ENCODE data around the gene GTF2F2.
A peak's percentile ranks its signal among the peaks of the same experiment; 100 is the strongest.
"Not testable (repeated sequence)": the region's sequence is repeated elsewhere in the genome, so short reads cannot be mapped to it uniquely, and the experiment has no call there.

The GTF2F2 gene

DNA sequence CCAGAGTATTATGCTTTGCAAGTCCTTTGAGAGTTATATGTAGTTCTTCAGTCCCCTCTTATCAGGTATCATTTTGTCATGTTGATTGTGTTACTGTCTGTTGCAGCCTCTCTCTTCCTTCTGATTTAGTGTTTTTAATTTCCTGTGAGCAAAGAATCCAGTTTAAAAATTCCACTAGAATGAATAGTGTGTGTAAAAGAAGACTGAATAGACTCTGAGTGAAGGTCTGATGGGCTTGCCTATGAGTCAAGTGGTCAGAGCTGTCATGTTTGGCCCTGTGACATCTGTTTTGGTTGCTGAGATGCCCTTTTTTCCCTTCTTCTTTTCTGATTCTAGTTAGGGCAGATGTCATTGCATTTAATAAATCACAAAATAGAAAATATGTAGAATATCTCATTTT, 103.9 kb downstream of the GTF2F2 start:
- Mint-ChIP-seq H3K27me3 (no peaks in the 10 kb centered on the region), H3K9me3 (no peaks in the 10 kb centered on the region), H3K4me1 (peaks cover 4% of the 10 kb centered on the region), H3K27ac (no peak overlapping the region), H3K4me3 (no peak overlapping the region), H3K36me3 (peaks cover 13% of the 10 kb centered on the region)
- ATAC-seq (ENCODE audit: low read depth) (no peak), DNase-seq (ENCODE audit: low spot score in 2 of 2) (no peak)

DNA sequence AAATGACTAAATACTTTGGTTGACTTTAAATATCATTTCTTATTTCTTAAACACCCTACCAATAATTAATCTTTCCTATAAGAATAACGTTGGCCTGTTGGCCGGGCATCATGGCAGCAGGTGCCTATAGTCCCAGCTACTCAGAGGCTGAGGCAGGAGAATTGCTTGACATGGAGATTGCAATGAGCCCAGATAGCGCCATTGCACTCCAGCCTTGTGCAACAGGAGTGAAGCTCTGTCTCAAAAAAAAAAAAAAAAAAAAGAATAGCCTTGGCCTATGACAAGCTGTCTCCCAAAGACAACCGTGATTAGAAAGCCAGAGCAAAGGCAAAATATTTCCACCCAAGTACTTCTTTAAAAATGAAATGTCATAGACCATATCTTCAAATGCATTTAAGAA, 105.1 kb downstream of the GTF2F2 start:
- Mint-ChIP-seq H3K9me3 (no peaks in the 10 kb centered on the region), H3K4me1 (peaks cover 9% of the 10 kb centered on the region), H3K27me3 (no peaks in the 10 kb centered on the region), H3K27ac (no peak overlapping the region), H3K4me3 (no peak overlapping the region), H3K36me3 (peaks cover 19% of the 10 kb centered on the region)
- ATAC-seq (ENCODE audit: low read depth) (no peak), DNase-seq (ENCODE audit: low spot score in 2 of 2) (no peak)

- Mint-ChIP-seq H3K27me3 (no peaks in the 10 kb centered on the region), H3K36me3 (peaks cover 19% of the 10 kb centered on the region), H3K4me1 (peaks cover 9% of the 10 kb centered on the region), H3K9me3 (no peaks in the 10 kb centered on the region), H3K27ac (no peak overlapping the region), H3K4me3 (no peak overlapping the region)
- ATAC-seq (ENCODE audit: low read depth) (no peak), DNase-seq (ENCODE audit: low spot score in 2 of 2) (no peak)
These were observed 105.7 kb downstream of the GTF2F2 start for GRCh38 chr13:45226024-45226423.

DNA sequence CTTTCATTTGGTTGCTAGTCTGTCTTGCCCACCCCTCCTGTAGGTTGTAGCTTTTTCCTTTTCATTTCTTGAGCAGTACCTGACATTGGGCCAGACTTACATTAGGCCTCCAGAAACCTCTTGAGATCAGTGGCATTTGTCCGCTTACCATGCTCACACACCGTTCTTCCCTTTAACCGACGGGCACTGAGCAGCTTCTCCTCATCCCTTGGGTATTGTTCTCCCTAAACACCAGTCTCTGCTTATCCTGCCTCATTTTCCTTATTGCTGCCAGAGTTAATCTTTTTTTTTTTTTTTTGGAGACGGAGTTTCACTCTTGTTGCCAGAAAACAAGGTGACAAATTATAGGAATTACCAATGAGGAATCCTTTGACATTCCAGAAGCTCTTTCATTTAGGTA, 107.7 kb downstream of the GTF2F2 start:
- Mint-ChIP-seq H3K9me3 (no peaks in the 10 kb centered on the region), H3K36me3 (peaks cover 13% of the 10 kb centered on the region), H3K27me3 (no peaks in the 10 kb centered on the region), H3K27ac (no peak overlapping the region), H3K4me1 (peaks cover 9% of the 10 kb centered on the region), H3K4me3 (no peak overlapping the region)
- DNase-seq (ENCODE audit: low spot score in 2 of 2) = no peak
- ATAC-seq (ENCODE audit: low read depth) = no peak

- peaks cover 7% of the 10 kb centered on the region for H3K4me1 Mint-ChIP-seq
- H3K9me3 Mint-ChIP-seq = no peaks in the 10 kb centered on the region
- no peaks in the 10 kb centered on the region for H3K27me3 Mint-ChIP-seq
- ATAC-seq (ENCODE audit: low read depth) (no peak), DNase-seq (ENCODE audit: low spot score in 2 of 2) (no peak)
- no peak overlapping the region for H3K4me3 Mint-ChIP-seq
- H3K27ac Mint-ChIP-seq = no peak overlapping the region
- peaks cover 11% of the 10 kb centered on the region for H3K36me3 Mint-ChIP-seq
These were observed 108.9 kb downstream of the GTF2F2 start for GRCh38 chr13:45229172-45229571.

GRCh38 chr13:45231305-45231704, 111.0 kb downstream of the GTF2F2 start:
- ATAC-seq (ENCODE audit: low read depth) (no peak), DNase-seq (ENCODE audit: low spot score in 2 of 2) (no peak)
- no peaks in the 10 kb centered on the region for H3K27me3 Mint-ChIP-seq
- no peak overlapping the region for H3K4me3 Mint-ChIP-seq
- H3K4me1 Mint-ChIP-seq = peaks cover 6% of the 10 kb centered on the region
- no peaks in the 10 kb centered on the region for H3K9me3 Mint-ChIP-seq
- H3K27ac Mint-ChIP-seq = peak overlapping the region; percentile 60
- H3K36me3 Mint-ChIP-seq = peaks cover 8% of the 10 kb centered on the region

GRCh38 chr13:45231722-45232121, 111.4 kb downstream of the GTF2F2 start:
- Mint-ChIP-seq H3K9me3 (no peaks in the 10 kb centered on the region), H3K4me3 (no peak overlapping the region), H3K36me3 (peaks cover 8% of the 10 kb centered on the region), H3K27me3 (no peaks in the 10 kb centered on the region), H3K27ac (peak overlapping the region; percentile 60), H3K4me1 (peaks cover 6% of the 10 kb centered on the region)
- no peak for ATAC-seq (ENCODE audit: low read depth)
- no peak for DNase-seq (ENCODE audit: low spot score in 2 of 2)

- ATAC-seq (ENCODE audit: low read depth) = no peak
- peaks cover 6% of the 10 kb centered on the region for H3K4me1 Mint-ChIP-seq
- no peak overlapping the region for H3K4me3 Mint-ChIP-seq
- no peak overlapping the region for H3K27ac Mint-ChIP-seq
- H3K9me3 Mint-ChIP-seq = no peaks in the 10 kb centered on the region
- no peak for DNase-seq (ENCODE audit: low spot score in 2 of 2)
- no peaks in the 10 kb centered on the region for H3K27me3 Mint-ChIP-seq
- peaks cover 8% of the 10 kb centered on the region for H3K36me3 Mint-ChIP-seq
These were observed 112.3 kb downstream of the GTF2F2 start for GRCh38 chr13:45232591-45232990.

DNA sequence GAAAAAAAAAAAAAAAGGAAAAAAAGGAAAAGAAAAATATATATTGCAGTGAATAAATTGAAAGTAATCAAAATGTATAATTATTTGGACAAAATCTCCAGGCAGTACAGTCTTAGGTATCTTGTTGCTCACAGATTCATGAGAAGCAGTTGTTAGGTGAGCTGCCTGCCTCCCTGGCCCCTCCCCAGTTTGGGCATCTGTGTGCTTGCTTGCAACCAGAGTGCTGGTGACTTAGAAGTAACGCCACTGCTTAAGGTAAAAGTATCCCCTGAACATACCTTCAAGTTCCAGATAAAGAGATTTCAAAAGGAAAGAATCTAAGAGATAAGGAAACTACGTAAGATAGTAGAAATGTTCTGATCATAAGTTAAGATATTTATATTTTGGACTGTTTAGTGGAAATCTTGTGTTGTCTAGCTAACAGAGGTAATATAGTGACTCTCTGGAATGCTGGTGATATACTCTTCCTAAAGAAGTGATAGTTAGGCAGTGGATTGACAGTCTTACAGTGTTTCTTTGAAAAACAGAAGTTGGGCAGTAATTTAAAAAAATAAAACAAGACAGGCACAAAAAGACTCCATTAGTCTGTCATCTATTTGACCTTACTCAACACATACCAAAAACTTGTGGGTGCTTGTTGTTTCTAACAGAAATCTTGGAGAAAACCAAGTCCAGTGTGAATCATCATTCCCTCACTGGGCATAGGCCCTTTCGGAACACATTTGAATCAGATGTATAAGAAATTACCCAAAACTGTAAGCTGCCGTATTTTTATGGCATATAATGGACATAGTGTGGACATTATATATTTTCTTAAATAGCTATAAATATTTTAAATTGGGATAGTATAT, 118.9 kb downstream of the GTF2F2 start:
- Mint-ChIP-seq H3K4me1 (no peaks in the 10 kb centered on the region), H3K9me3 (no peaks in the 10 kb centered on the region), H3K27ac (no peak overlapping the region), H3K4me3 (no peak overlapping the region), H3K27me3 (no peaks in the 10 kb centered on the region), H3K36me3 (peaks cover 2% of the 10 kb centered on the region)
- DNase-seq (ENCODE audit: low spot score in 2 of 2) = no peak
- ATAC-seq (ENCODE audit: low read depth) = no peak

- Mint-ChIP-seq H3K27ac (no peak overlapping the region), H3K4me1 (no peaks in the 10 kb centered on the region), H3K36me3 (peaks cover 2% of the 10 kb centered on the region), H3K27me3 (no peaks in the 10 kb centered on the region), H3K9me3 (no peaks in the 10 kb centered on the region), H3K4me3 (no peak overlapping the region)
- ATAC-seq (ENCODE audit: low read depth) = no peak
- no peak for DNase-seq (ENCODE audit: low spot score in 2 of 2)
These were observed 119.8 kb downstream of the GTF2F2 start for GRCh38 chr13:45240143-45240542.

DNA sequence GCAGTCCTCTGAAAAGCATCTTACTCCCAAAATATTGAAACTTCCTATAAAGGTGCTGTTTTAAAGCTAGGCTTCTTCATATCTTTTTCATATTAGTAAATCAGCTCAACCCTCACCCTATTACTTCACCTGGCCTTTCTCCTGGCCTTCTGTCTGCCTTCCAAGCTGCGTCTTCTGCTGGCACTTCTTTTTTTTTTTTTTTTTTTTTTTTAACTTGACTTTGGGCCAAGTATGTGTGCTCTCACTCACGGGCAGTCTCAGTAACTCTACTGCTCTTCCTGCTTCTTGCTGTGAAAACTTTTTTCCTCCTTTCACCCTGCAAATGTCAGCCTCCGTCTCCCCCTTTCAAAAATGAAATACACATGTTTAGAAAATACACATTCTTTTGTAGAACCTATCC, 121.8 kb downstream of the GTF2F2 start:
- DNase-seq (ENCODE audit: low spot score in 2 of 2) (no peak), ATAC-seq (ENCODE audit: low read depth) (no peak)
- Mint-ChIP-seq H3K9me3 (peaks cover 1% of the 10 kb centered on the region), H3K27me3 (no peaks in the 10 kb centered on the region), H3K4me3 (no peak overlapping the region), H3K4me1 (no peaks in the 10 kb centered on the region), H3K27ac (no peak overlapping the region), H3K36me3 (peaks cover 9% of the 10 kb centered on the region)

DNA sequence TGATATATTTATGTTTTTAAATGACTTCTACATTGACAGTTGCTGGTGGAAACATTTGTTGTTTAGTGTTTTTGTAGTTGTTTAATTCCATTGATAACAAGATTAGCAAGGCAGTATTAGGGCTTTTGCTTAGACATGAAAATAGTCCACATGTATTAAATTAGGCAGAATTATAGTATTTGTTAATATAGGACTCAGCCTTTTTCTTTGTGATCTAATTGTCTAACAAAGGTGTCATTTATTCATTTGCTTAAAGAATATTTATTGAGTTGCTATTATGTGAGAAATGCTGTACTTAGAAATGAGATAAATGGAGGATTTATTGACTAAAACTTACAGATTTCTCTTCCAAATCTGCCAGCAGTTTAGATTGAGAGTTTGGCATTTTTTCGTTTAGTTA, 122.2 kb downstream of the GTF2F2 start:
- H3K4me1 Mint-ChIP-seq = no peaks in the 10 kb centered on the region
- no peak overlapping the region for H3K4me3 Mint-ChIP-seq
- ATAC-seq (ENCODE audit: low read depth) = no peak
- H3K27me3 Mint-ChIP-seq = no peaks in the 10 kb centered on the region
- peaks cover 1% of the 10 kb centered on the region for H3K9me3 Mint-ChIP-seq
- DNase-seq (ENCODE audit: low spot score in 2 of 2) = no peak
- no peak overlapping the region for H3K27ac Mint-ChIP-seq
- peaks cover 9% of the 10 kb centered on the region for H3K36me3 Mint-ChIP-seq

DNA sequence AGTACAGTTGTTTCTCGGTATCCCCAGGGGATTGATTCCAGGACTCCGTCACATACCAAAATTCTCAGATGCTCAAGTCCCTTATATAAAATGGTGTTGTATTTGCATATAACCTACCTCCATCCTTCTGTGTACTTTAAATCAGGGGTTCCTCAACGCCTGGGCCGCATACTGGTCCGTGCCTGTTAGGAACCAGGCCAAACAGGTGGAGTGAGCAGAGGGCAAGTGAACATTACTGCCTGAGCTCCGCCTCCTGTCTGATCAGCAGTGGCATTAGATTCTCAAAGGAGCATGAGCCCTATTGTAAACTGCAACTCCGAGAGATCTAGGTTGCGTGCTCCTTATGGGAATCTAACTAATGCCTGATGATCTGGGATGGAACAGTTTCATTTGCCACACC, 122.8 kb downstream of the GTF2F2 start:
- H3K36me3 Mint-ChIP-seq = peaks cover 9% of the 10 kb centered on the region

GRCh38 chr13:45244736-45245135, 124.4 kb downstream of the GTF2F2 start:
- H3K4me1 Mint-ChIP-seq; H3K27ac Mint-ChIP-seq; H3K9me3 Mint-ChIP-seq; ATAC-seq (ENCODE audit: low read depth); H3K27me3 Mint-ChIP-seq; H3K4me3 Mint-ChIP-seq; H3K36me3 Mint-ChIP-seq; DNase-seq (ENCODE audit: low spot score in 2 of 2): not testable (repeated sequence)

More for the DNA sequence above, 122.8 kb downstream of the GTF2F2 start:
- Mint-ChIP-seq H3K4me3 (no peak overlapping the region), H3K27ac (no peak overlapping the region), H3K27me3 (no peaks in the 10 kb centered on the region), H3K9me3 (peaks cover 1% of the 10 kb centered on the region), H3K4me1 (no peaks in the 10 kb centered on the region)
- DNase-seq (ENCODE audit: low spot score in 2 of 2) (no peak), ATAC-seq (ENCODE audit: low read depth) (no peak)

DNA sequence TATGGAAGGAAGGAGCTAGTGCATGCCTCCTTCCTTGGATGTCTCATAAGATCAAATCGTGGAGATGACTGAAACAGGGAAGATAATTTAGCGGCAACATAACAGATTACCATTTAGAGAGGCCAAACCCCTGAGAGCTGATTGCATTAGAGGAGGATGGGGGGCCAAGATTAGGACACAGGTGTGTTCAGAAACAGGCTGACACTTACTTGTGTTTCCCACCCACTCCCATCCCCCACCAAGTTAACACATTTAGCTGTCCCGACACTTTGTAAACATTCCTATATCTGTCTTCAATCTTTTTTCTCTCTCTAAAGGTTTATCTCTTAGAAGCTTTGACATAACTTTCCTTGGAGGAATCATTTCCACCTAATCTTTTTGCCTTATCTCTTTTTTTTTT, 129.4 kb downstream of the GTF2F2 start:
- H3K9me3 Mint-ChIP-seq = peaks cover 1% of the 10 kb centered on the region

More for the DNA sequence above, 129.4 kb downstream of the GTF2F2 start:
- no peak overlapping the region for H3K27ac Mint-ChIP-seq
- no peak for DNase-seq (ENCODE audit: low spot score in 2 of 2)
- H3K27me3 Mint-ChIP-seq = no peaks in the 10 kb centered on the region
- ATAC-seq (ENCODE audit: low read depth) = no peak
- H3K36me3 Mint-ChIP-seq = peaks cover 21% of the 10 kb centered on the region
- no peaks in the 10 kb centered on the region for H3K4me1 Mint-ChIP-seq
- H3K4me3 Mint-ChIP-seq = no peak overlapping the region

All from memory B cell (primary cell).